Measurements from ENCODE around the gene DEF6.

DNA sequence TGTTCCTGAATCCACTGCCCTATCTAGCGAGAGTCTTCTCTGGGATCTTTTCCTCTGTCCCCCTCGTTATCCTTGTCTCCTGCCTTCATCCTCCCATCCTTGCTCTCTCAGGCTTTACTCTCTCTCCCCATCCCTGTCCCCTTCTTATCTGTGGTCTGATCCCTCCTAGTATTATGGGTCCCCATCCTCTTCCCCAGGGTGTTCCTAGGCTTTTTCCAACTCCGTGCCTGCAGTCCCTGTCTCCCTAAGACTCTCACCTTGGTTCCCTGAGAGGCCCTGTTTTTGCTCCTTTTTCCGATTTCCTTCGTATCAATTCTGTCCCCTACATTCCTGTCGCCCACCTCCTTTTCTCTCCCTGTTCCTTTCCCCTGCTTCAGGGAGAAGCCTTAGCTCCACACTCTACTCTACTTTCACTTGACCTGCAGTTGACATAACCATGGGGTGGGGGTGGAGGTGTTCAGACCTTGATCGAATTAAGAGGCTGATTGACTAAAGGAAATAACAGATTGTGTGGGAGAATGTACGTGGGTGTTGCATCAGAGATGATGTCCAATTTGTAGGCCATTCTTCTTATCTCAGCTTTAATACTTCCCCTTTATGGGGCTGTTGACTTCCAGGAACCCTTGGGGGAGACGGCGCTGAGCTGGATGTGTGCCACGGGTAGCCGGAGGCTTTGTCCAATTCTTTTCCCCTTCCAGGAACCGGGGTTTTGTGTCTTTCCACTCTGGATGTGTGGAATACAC is 45.6 kb downstream of the DEF6 start:
- TF ChIP-seq TARDBP (CRISPR knock-in tag; IDR thresholded peaks at IDR 0.05) (no peak), ZNF382 (CRISPR knock-in tag; IDR thresholded peaks at IDR 0.05; ENCODE audit: borderline replicate concordance) (no peak), ATF7-NPFF (CRISPR knock-in tag; IDR thresholded peaks at IDR 0.05; ENCODE audit: low read depth) (no peak), POLR2AphosphoS5 (IDR thresholded peaks at IDR 0.05; ENCODE audit: low read depth, low read length) (no peak), HES4 (CRISPR knock-in tag; IDR thresholded peaks at IDR 0.05; ENCODE audit: borderline replicate concordance) (no peak), ZNF335 (CRISPR knock-in tag; IDR thresholded peaks at IDR 0.05) (no peak)
- TF ChIP-seq, protein P1, sequence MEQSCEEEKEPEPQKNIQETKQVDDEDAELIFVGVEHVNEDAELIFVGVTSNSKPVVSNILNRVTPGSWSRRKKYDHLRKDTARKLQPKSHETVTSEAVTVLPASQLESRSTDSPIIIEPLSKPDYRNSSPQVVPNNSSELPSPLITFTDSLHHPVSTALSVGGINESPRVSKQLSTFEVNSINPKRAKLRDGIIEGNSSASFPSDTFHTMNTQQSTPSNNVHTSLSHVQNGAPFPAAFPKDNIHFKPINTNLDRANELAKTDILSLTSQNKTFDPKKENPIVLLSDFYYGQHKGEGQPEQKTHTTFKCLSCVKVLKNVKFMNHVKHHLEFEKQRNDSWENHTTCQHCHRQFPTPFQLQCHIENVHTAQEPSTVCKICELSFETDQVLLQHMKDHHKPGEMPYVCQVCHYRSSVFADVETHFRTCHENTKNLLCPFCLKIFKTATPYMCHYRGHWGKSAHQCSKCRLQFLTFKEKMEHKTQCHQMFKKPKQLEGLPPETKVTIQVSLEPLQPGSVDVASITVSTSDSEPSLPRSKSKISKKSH (CRISPR knock-in tag; IDR thresholded peaks at IDR 0.05; ENCODE audit: borderline replicate concordance): no peak
- TF ChIP-seq, protein P2, sequence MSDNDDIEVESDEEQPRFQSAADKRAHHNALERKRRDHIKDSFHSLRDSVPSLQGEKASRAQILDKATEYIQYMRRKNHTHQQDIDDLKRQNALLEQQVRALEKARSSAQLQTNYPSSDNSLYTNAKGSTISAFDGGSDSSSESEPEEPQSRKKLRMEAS (IDR thresholded peaks at IDR 0.05): no peak

Measured in HepG2 (cell line).